Neutrophil (primary cell): ENCODE data around the gene SPIN2B.
"Not testable (repeated sequence)": the region's sequence is repeated elsewhere in the genome, so short reads cannot be mapped to it uniquely, and the experiment has no call there.

Experiments
- H3K27ac ChIP-seq: fragments of 200-600 bp; sonication (generic); 2 replicates; pipeline ENCODE4 v1.5.1; 2016; ENCODE audit warnings: mild to moderate bottlenecking, moderate library complexity
- H3K27me3 ChIP-seq: fragments of 200-600 bp; sonication (generic); 2 replicates; pipeline ENCODE4 v1.6.0; 2016; ENCODE audit warnings: mild to moderate bottlenecking
- H3K36me3 ChIP-seq: fragments of 200-600 bp; sonication (generic); 2 replicates; pipeline ENCODE4 v1.5.1; 2017
- H3K4me1 ChIP-seq, 2 experiments: fragments of 200-600 bp in 1 of 2; sonication (generic) in 1 of 2; 1 replicate in 1 of 2; 2 replicates in 1 of 2; pipeline versions ENCODE4 v1.5.1 to v1.6.1; 2013 to 2016; ENCODE audit warnings: low read depth in 1 of 2, low read length in 1 of 2, mild to moderate bottlenecking in 1 of 2, moderate library complexity in 1 of 2; ENCODE audit not compliant: control insufficient read depth in 1 of 2, insufficient read depth in 1 of 2
- H3K4me3 ChIP-seq, 2 experiments: fragments of 200-600 bp in 1 of 2; sonication (generic) in 1 of 2; 1 replicate in 1 of 2; 2 replicates in 1 of 2; pipeline ENCODE4 v1.5.1; 2013 to 2016; ENCODE audit warnings: low read depth in 1 of 2, low read length in 1 of 2, mild to moderate bottlenecking in 1 of 2, moderate library complexity in 1 of 2
- H3K9me3 ChIP-seq: fragments of 200-600 bp; sonication (generic); 2 replicates; pipeline ENCODE4 v1.5.1; 2016
- TF ChIP-seq, protein P1 (sequence below): fragments of 200-600 bp; sonication (generic); IDR thresholded peaks from 2 replicates; pipeline ENCODE4 v1.5.1; 2016; ENCODE audit warnings: antibody characterized with exemption

SPIN2B gene

DNA sequence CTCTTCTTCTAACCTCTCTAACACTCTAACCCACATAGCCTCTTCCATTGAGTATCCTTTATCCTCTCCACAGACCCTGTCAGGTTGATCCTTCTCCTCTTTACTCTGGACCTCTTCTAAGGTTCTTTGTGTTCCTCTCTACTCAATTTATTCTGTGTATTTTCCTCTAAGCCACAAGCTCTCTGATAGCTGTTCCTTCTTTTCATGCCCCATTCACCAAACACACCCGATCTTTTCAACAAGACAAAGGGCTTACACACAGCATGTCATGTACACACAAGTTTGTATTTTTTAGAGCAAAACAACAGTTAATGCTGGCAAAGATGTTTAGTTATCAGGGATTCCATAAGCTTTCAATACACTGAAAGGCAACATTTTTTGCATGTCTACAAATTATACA is 1.9 kb downstream of the SPIN2B start:
- TF ChIP-seq, protein P1, sequence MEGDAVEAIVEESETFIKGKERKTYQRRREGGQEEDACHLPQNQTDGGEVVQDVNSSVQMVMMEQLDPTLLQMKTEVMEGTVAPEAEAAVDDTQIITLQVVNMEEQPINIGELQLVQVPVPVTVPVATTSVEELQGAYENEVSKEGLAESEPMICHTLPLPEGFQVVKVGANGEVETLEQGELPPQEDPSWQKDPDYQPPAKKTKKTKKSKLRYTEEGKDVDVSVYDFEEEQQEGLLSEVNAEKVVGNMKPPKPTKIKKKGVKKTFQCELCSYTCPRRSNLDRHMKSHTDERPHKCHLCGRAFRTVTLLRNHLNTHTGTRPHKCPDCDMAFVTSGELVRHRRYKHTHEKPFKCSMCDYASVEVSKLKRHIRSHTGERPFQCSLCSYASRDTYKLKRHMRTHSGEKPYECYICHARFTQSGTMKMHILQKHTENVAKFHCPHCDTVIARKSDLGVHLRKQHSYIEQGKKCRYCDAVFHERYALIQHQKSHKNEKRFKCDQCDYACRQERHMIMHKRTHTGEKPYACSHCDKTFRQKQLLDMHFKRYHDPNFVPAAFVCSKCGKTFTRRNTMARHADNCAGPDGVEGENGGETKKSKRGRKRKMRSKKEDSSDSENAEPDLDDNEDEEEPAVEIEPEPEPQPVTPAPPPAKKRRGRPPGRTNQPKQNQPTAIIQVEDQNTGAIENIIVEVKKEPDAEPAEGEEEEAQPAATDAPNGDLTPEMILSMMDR, result no peak
- Histone ChIP-seq H3K4me1 (no peaks in the 10 kb centered on the region), H3K4me3 (no peak overlapping the region), H3K36me3 (no peaks in the 10 kb centered on the region), H3K9me3 (no peaks in the 10 kb centered on the region), H3K27ac (no peak overlapping the region), H3K27me3 (no peaks in the 10 kb centered on the region)

DNA sequence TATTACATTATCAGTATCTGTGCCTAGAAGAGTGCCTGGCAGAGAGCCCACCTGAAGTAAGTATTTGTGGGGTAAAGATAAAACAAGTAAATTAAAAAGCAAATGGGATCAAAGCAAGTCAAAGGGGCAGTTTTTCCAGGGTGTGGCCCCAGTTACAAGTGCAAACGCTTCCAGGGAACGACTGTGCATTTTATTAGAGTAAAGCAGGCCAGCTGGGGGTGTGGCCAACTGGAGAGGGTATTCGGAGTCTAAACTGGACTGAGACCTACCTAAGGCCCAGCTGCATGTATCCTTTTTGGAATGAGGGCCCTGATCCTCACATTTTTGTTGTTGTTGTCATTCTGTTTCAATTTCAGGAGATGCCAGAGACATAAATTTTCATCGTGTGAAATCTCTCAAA is 3.8 kb downstream of the SPIN2B start:
- H3K27me3 ChIP-seq, H3K9me3 ChIP-seq: not testable (repeated sequence)

DNA sequence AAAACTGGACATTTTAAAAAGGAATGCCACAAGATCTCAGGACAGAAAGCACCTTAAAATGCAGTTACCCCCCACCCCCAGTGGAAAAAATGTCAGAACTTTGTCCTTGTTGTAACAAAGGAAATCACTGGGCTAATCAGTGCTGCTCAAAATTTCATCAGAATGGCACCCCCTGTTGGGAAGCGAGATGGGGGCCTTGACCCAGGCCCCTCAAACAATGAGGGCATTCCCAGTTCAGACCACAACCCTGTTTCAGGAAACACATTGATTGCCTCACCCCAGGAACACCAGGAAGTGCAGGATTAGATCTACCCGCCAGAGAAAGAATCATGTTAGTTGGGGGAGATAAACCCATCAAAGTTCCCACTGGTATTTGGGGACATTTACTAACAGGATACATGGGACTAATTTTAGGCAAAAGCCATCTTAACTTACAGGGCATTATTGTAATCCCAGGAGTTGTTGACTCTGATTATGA is 16.4 kb downstream of the SPIN2B start:
- H3K9me3 ChIP-seq, result no peaks in the 10 kb centered on the region
- TF ChIP-seq, protein P1, result no peak
- no peak overlapping the region for H3K4me3 ChIP-seq
- no peaks in the 10 kb centered on the region for H3K36me3 ChIP-seq
- H3K27me3 ChIP-seq, result no peaks in the 10 kb centered on the region
- H3K4me1 ChIP-seq, result no peaks in the 10 kb centered on the region
- no peak overlapping the region for H3K27ac ChIP-seq

More for the DNA sequence above, 3.8 kb downstream of the SPIN2B start:
- H3K4me1 ChIP-seq, H3K36me3 ChIP-seq, H3K27ac ChIP-seq, H3K4me3 ChIP-seq: not testable (repeated sequence)

DNA sequence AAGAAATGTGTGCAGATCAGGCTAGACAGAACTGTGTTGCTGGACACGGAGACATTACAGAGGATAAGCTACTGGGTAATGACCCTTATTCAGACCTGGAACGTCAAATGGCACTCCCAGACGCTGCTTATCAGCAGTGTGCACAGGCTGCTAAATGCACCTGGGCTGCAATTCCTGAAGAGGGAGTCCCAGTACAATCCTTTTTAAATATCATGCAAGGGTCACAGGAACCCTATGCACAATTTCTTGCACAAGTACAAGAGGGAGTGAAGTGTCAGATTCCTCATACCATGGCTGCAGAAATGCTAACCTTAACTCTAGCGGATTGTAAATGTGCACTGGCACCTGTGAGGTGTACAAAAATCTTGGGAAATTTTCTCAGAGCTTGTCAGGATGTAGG is 16.9 kb downstream of the SPIN2B start:
- no peak overlapping the region for H3K4me3 ChIP-seq
- TF ChIP-seq, protein P1, result no peak
- no peaks in the 10 kb centered on the region for H3K27me3 ChIP-seq
- no peaks in the 10 kb centered on the region for H3K9me3 ChIP-seq
- no peaks in the 10 kb centered on the region for H3K4me1 ChIP-seq
- H3K27ac ChIP-seq, result no peak overlapping the region
- no peaks in the 10 kb centered on the region for H3K36me3 ChIP-seq

DNA sequence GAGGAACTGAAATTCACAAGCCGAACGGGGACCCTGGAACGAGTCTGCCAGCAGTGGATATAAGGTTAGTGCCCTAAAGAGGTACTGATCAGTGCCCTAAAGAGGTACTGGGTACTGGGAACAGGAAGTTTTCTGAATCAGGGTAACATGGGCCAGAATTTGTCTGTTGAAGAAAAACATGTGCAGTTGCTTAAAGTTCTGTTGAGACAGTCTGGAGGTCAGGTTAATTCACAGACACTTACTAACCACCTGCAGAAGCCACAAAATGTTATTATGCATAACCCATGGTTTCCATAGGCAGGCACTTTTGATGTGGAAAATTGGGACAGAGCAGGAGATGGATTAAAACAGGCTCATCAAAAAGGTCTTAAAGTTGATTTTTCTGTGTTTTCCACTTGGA is 17.9 kb downstream of the SPIN2B start:
- Histone ChIP-seq H3K27ac (no peak overlapping the region), H3K4me1 (no peaks in the 10 kb centered on the region), H3K4me3 (no peak overlapping the region), H3K36me3 (no peaks in the 10 kb centered on the region), H3K27me3 (no peaks in the 10 kb centered on the region), H3K9me3 (no peaks in the 10 kb centered on the region)
- TF ChIP-seq, protein P1, result no peak

DNA sequence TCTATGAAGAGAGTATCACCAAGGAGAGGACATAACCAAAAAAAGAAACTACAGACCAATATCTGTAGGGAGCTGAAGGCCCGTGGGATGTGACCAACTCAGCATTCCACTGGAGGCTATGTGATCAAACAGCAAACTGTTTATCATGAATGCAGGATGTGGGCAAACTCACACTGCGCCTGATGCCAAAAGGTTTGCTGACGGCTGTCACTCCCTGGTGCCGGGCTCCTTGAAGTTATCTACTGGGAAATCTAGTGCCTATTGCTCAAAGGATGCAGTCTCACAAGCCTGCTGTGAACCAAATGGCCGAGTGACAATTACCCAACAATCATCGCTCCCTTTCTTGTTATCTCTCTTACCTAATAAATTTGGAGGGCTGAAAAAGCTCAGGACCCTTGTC is 18.4 kb downstream of the SPIN2B start:
- H3K36me3 ChIP-seq, H3K4me3 ChIP-seq, H3K27ac ChIP-seq, H3K4me1 ChIP-seq, H3K9me3 ChIP-seq, H3K27me3 ChIP-seq: not testable (repeated sequence)

DNA sequence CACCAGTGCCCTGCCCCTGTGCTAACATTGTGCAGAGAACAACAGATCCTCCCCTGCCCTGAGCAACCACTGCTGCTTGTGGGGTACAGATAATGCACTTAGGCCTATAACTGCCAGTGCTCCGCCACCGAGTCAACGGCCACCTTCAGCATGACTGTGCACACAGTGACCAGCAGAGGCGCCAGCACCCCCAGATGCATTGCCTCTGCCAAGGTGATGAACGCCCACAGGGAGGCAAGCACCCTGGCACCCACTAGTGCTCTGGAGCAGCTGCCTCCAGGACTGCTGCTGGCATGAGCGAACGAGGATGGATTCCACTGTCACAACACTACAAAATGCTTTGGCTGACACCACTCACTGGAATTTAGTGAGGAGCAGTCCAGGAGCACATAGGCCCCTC is 38.2 kb downstream of the SPIN2B start:
- H3K27me3 ChIP-seq, result no peaks in the 10 kb centered on the region
- H3K4me1 ChIP-seq, result no peaks in the 10 kb centered on the region
- no peaks in the 10 kb centered on the region for H3K36me3 ChIP-seq
- H3K9me3 ChIP-seq, result no peaks in the 10 kb centered on the region
- TF ChIP-seq, protein P1, result no peak
- H3K4me3 ChIP-seq, result no peak overlapping the region
- no peak overlapping the region for H3K27ac ChIP-seq
